Gastrocnemius medialis (tissue), 4 donors: ENCODE measurements around the gene CTR9.

Experiments
- CTCF ChIP-seq, 5 experiments: fragments of 450-650 bp in 3 of 5; fragments of 200-600 bp in 2 of 5; sonication (generic) in 2 of 5; IDR thresholded peaks in 4 of 5; conservative IDR thresholded peaks in 1 of 5; 1 replicate in 4 of 5; 2 replicates in 1 of 5; pipeline ENCODE4 v1.5.1; 2016 to 2019; ENCODE audit warnings: antibody characterized with exemption in 5 of 5, mild to moderate bottlenecking in 3 of 5, moderate library complexity in 3 of 5
- POLR2A ChIP-seq, 2 donors: fragments of 450-650 bp; IDR thresholded peaks; one replicate each; pipeline ENCODE4 v1.6.1; 2017; ENCODE audit warnings: antibody characterized with exemption in 2 of 2, mild to moderate bottlenecking in 2 of 2, moderate library complexity in 2 of 2

DNA sequence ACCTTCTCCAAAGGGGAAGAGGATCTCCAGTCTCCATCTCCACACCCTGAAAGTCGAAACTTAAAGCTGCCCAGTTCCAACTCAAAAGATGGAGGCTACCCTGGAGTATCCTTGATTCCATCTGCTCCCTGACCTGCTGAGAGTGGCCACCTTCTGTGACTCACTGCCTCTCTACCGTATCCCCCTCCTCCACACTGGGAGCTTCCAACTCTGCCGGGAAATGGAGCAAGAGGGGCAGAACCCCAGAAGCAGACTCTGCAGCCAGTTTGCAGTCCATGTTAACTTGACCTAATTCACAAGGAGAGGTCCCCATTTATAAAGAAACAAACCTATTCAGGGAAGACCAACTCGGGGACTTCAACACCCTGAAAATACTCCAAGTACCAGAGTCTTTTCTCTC, 35.5 kb upstream of the CTR9 start:
- TF ChIP-seq CTCF (IDR thresholded peaks at IDR 0.05 in 4 of 5, conservative IDR thresholded peaks at IDR 0.05 in 1 of 5) (no peak), POLR2A (IDR thresholded peaks at IDR 0.05) (no peak)
